ENCODE results near the gene KCNIP4.

- TF ChIP-seq FOXP2 (optimal IDR thresholded peaks at IDR 0.05; ENCODE audit: control extremely low read depth, extremely low read length, insufficient read depth) (no peak), EZH2 (IDR thresholded peaks at IDR 0.05) (no peak), POLR2AphosphoS5 (IDR thresholded peaks at IDR 0.05; ENCODE audit: borderline replicate concordance, low read depth, low read length) (no peak)
These were observed 497.5 kb downstream of the KCNIP4 start for GRCh38 chr4:21451032-21451431.
